Breast epithelium (tissue), 3 donors: ENCODE data around the gene HRH3.

Experiments
- POLR2A ChIP-seq: fragments of 450-650 bp; IDR thresholded peaks from one replicate; pipeline ENCODE4 v1.6.1; 2016; ENCODE audit warnings: antibody characterized with exemption, mild to moderate bottlenecking, moderate library complexity
- POLR2AphosphoS5 ChIP-seq, 3 donors: sonication (generic); formaldehyde crosslinking; IDR thresholded peaks; one replicate each; pipeline ENCODE4 v1.6.1; 2017; ENCODE audit warnings: antibody characterized with exemption in 3 of 3
- TF ChIP-seq, protein P1 (sequence below), 3 donors: fragments of 450-650 bp; IDR thresholded peaks; one replicate each; pipeline ENCODE4 v1.5.1; 2016 to 2017; ENCODE audit warnings: antibody characterized with exemption in 3 of 3, mild to moderate bottlenecking in 3 of 3, moderate library complexity in 3 of 3

GRCh38 chr20:62179162-62179504 lies 40.9 kb downstream of the HRH3 start:
- TF ChIP-seq POLR2A (no peak), POLR2AphosphoS5 (IDR thresholded peaks at IDR 0.05) (no peak)
- TF ChIP-seq, protein P1, sequence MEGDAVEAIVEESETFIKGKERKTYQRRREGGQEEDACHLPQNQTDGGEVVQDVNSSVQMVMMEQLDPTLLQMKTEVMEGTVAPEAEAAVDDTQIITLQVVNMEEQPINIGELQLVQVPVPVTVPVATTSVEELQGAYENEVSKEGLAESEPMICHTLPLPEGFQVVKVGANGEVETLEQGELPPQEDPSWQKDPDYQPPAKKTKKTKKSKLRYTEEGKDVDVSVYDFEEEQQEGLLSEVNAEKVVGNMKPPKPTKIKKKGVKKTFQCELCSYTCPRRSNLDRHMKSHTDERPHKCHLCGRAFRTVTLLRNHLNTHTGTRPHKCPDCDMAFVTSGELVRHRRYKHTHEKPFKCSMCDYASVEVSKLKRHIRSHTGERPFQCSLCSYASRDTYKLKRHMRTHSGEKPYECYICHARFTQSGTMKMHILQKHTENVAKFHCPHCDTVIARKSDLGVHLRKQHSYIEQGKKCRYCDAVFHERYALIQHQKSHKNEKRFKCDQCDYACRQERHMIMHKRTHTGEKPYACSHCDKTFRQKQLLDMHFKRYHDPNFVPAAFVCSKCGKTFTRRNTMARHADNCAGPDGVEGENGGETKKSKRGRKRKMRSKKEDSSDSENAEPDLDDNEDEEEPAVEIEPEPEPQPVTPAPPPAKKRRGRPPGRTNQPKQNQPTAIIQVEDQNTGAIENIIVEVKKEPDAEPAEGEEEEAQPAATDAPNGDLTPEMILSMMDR (IDR thresholded peaks at IDR 0.05): no peak
